Stomach smooth muscle (tissue), 2 donors: ENCODE results near the gene MLLT3.
"Not testable (repeated sequence)": the region's sequence is repeated elsewhere in the genome, so short reads cannot be mapped to it uniquely, and the experiment has no call there.

Source experiments
- H3K27ac ChIP-seq: one replicate; pipeline ENCODE4 v1.7.0; 2013; ENCODE audit warnings: mild to moderate bottlenecking, low read length, inconsistent platforms
- H3K27me3 ChIP-seq, 2 donors: one replicate each; pipeline ENCODE4 v1.7.0; 2013; ENCODE audit warnings: low read length in 2 of 2; ENCODE audit not compliant: insufficient read depth in 2 of 2, control insufficient read depth in 1 of 2
- H3K36me3 ChIP-seq, 2 donors: one replicate each; pipeline ENCODE4 v1.7.0; 2013; ENCODE audit warnings: low read length in 2 of 2; ENCODE audit not compliant: control insufficient read depth in 2 of 2, insufficient read depth in 2 of 2
- H3K4me1 ChIP-seq: one replicate; pipeline ENCODE4 v1.7.0; 2013; ENCODE audit warnings: low read length; ENCODE audit not compliant: control insufficient read depth, insufficient read depth
- H3K4me3 ChIP-seq, 2 donors: one replicate each; pipeline ENCODE4 v1.7.0; 2013; ENCODE audit warnings: low read length in 2 of 2
- H3K9ac ChIP-seq, 2 donors: one replicate each; pipeline ENCODE4 v1.7.0; 2013; ENCODE audit warnings: low read length in 2 of 2, mild to moderate bottlenecking in 1 of 2
- H3K9me3 ChIP-seq, 2 donors: one replicate each; pipeline ENCODE4 v1.7.0; 2013; ENCODE audit warnings: low read length in 2 of 2; ENCODE audit not compliant: control insufficient read depth in 2 of 2
- donor health status: healthy.
- donor health status: Pancreatic carcinoma.

Gene MLLT3

GRCh38 chr9:20622330-20623020 lies at the start of gene MLLT3:
Gene MLLT3, minus strand, starts transcription at chr9:20622499.
- Histone ChIP-seq H3K36me3 (no peaks in the 10 kb centered on the region), H3K9ac (peak within 1 kb of the TSS; percentile 80 to 90), H3K9me3 (no peaks in the 10 kb centered on the region), H3K4me3 (peak within 1 kb of the TSS; percentile 95 to 97), H3K27me3 (no peaks in the 10 kb centered on the region), H3K4me1 (peaks cover 6% of the 10 kb centered on the region), H3K27ac (peak within 1 kb of the TSS; percentile 75)

- no peaks in the 10 kb centered on the region for H3K27me3 ChIP-seq
- H3K9me3 ChIP-seq, result no peaks in the 10 kb centered on the region
- no peaks in the 10 kb centered on the region for H3K4me1 ChIP-seq
- no peak overlapping the region for H3K4me3 ChIP-seq
- H3K27ac ChIP-seq, result no peak overlapping the region
- no peaks in the 10 kb centered on the region for H3K36me3 ChIP-seq
- no peak overlapping the region for H3K9ac ChIP-seq
These were observed 49.3 kb upstream of the MLLT3 start for GRCh38 chr9:20671635-20672034.

GRCh38 chr9:20670395-20670794 lies 48.1 kb upstream of the MLLT3 start:
- H3K4me1 ChIP-seq, result no peaks in the 10 kb centered on the region
- no peaks in the 10 kb centered on the region for H3K27me3 ChIP-seq
- no peak overlapping the region for H3K27ac ChIP-seq
- H3K4me3 ChIP-seq, result no peak overlapping the region
- H3K36me3 ChIP-seq, result no peaks in the 10 kb centered on the region
- no peak overlapping the region for H3K9ac ChIP-seq
- H3K9me3 ChIP-seq, result no peaks in the 10 kb centered on the region

- no peak overlapping the region for H3K9ac ChIP-seq
- no peak overlapping the region for H3K4me3 ChIP-seq
- no peak overlapping the region for H3K27ac ChIP-seq
- no peaks in the 10 kb centered on the region for H3K36me3 ChIP-seq
- H3K9me3 ChIP-seq, result no peaks in the 10 kb centered on the region
- H3K27me3 ChIP-seq, result no peaks in the 10 kb centered on the region
- no peaks in the 10 kb centered on the region for H3K4me1 ChIP-seq
These were observed 42.2 kb upstream of the MLLT3 start for GRCh38 chr9:20664501-20664900.

GRCh38 chr9:20663133-20663532 lies 40.8 kb upstream of the MLLT3 start:
- H3K36me3 ChIP-seq, result no peaks in the 10 kb centered on the region
- H3K9ac ChIP-seq, result no peak overlapping the region
- H3K27ac ChIP-seq, result no peak overlapping the region
- no peak overlapping the region for H3K4me3 ChIP-seq
- H3K9me3 ChIP-seq, result no peaks in the 10 kb centered on the region
- no peaks in the 10 kb centered on the region for H3K27me3 ChIP-seq
- no peaks in the 10 kb centered on the region for H3K4me1 ChIP-seq

GRCh38 chr9:20662156-20662555 lies 39.9 kb upstream of the MLLT3 start:
- H3K36me3 ChIP-seq, result no peaks in the 10 kb centered on the region
- no peaks in the 10 kb centered on the region for H3K27me3 ChIP-seq
- no peaks in the 10 kb centered on the region for H3K4me1 ChIP-seq
- no peak overlapping the region for H3K4me3 ChIP-seq
- no peak overlapping the region for H3K27ac ChIP-seq
- H3K9ac ChIP-seq, result no peak overlapping the region
- no peaks in the 10 kb centered on the region for H3K9me3 ChIP-seq

GRCh38 chr9:20659474-20659967 lies 37.2 kb upstream of the MLLT3 start:
- no peak overlapping the region for H3K9ac ChIP-seq
- H3K9me3 ChIP-seq, result no peaks in the 10 kb centered on the region
- H3K36me3 ChIP-seq, result no peaks in the 10 kb centered on the region
- H3K27me3 ChIP-seq, result no peaks in the 10 kb centered on the region
- H3K4me3 ChIP-seq, result no peak overlapping the region
- H3K4me1 ChIP-seq, result no peaks in the 10 kb centered on the region
- no peak overlapping the region for H3K27ac ChIP-seq

- Histone ChIP-seq H3K27me3 (no peaks in the 10 kb centered on the region), H3K4me3 (peak overlapping the region; percentile 38 to 66), H3K4me1 (no peaks in the 10 kb centered on the region), H3K9ac (no peak overlapping the region), H3K36me3 (no peaks in the 10 kb centered on the region), H3K9me3 (no peaks in the 10 kb centered on the region), H3K27ac (no peak overlapping the region)
These were observed 36.6 kb upstream of the MLLT3 start for GRCh38 chr9:20658677-20659473.

- H3K9ac ChIP-seq, H3K27me3 ChIP-seq, H3K9me3 ChIP-seq, H3K4me1 ChIP-seq, H3K27ac ChIP-seq, H3K36me3 ChIP-seq: not testable (repeated sequence)
- peak overlapping the region; percentile 38 to 66 for H3K4me3 ChIP-seq
These were observed 36.0 kb upstream of the MLLT3 start for GRCh38 chr9:20658246-20658667.

GRCh38 chr9:20651939-20652338 lies 29.6 kb upstream of the MLLT3 start:
- H3K27me3 ChIP-seq, result no peaks in the 10 kb centered on the region
- H3K36me3 ChIP-seq, result no peaks in the 10 kb centered on the region
- no peak overlapping the region for H3K27ac ChIP-seq
- H3K9me3 ChIP-seq, result no peaks in the 10 kb centered on the region
- H3K4me1 ChIP-seq, result no peaks in the 10 kb centered on the region
- no peak overlapping the region for H3K9ac ChIP-seq
- H3K4me3 ChIP-seq, result no peak overlapping the region
